ENCODE results near the gene CACNG7.

The CACNG7 gene

GRCh38 chr19:53880711-53881481 lies 28.2 kb upstream of the CACNG7 start:
- peak overlapping the region; percentile 48 for H3K27ac ChIP-seq
- TF ChIP-seq ZFX (IDR thresholded peaks at IDR 0.05; ENCODE audit: borderline replicate concordance), result no peak
- TF ChIP-seq CTCF (IDR thresholded peaks at IDR 0.05), result no peak

DNA sequence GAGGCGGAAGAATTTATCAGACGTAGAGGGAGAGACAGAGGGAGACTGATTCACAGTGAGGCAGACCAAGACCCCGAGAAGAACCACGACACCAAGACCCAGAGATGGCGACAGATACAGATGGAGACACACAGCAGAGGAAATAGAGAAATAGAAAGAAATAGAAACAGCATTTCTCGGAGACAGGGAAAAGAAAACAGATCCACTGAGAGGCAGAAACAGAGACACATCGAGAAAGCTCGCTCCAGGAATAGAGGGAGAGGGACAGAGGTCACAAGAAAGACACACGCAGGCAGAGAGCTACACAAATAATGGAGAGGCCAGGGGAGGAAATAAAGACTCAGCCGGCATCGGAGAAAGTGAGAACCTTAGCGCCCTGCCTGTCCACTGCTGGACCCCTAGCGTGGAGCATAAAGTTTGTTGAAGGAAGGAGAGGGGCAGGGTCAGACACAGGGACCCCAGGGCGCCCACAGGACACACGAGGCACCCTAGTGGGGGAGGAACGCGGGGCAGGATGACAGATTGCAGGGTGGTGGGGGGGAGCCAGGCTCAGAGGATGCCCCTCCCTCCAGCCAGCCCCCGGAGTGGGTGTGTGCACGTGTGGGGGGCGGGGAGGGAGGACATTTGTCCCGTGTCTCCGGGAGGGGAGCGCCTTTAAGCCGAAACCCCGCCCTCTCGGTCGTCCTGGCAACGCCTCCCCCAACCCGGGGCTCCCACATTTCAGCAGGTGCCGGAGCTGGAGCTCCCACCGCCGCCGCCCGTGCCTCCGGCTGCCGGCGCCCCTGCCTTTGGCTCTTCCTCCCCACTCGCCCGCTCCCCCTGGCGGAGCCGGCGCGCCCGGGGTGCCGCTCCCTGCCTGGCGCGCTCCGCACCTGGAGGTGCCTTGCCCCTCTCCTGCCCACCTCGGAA lies 27.3 kb upstream of the CACNG7 start, which contains the start of gene PRKCG:
PRKCG (plus strand) TSS at position 716 of the 909 bp plus-strand sequence. CDS start 298 bp downstream, outside the sequence.
- TF ChIP-seq CTCF (IDR thresholded peaks at IDR 0.05) (peak; percentile 42; the same call in 1 of the 2 replicates), ZFX (IDR thresholded peaks at IDR 0.05; ENCODE audit: borderline replicate concordance) (no peak)
- peak within 1 kb of the TSS; percentile 48 for H3K27ac ChIP-seq

DNA sequence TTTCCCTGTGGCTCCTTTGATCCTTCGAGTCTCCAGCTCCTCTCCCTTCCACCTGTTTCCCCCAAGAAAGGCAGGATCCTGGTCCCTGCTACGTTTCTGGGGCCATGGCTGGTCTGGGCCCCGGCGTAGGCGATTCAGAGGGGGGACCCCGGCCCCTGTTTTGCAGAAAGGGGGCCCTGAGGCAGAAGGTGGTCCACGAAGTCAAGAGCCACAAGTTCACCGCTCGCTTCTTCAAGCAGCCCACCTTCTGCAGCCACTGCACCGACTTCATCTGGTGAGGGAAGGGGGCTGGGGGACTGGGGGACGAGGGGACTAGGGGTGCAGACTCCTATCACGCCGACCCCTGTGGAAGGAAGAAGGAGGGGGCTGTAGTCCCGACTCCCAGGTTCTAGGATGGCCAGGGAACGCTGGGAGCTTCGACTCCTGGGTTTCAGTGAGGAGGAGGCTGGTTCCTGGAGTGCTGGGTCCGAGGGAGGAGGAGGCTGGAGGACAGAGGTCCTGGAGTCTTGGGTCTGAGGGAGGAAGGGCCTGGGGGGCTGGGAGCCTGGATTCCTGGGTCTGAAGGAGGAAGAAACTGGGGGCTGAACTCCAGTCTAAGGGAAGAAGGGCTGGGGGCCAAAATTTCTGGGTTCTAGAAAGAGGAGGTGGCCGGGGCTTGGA lies 26.6 kb upstream of the CACNG7 start:
- TF ChIP-seq ZFX (IDR thresholded peaks at IDR 0.05; ENCODE audit: borderline replicate concordance) (no peak), CTCF (IDR thresholded peaks at IDR 0.05) (no peak; the same call in 1 of the 2 replicates)
- H3K27ac ChIP-seq, result no peak overlapping the region

DNA sequence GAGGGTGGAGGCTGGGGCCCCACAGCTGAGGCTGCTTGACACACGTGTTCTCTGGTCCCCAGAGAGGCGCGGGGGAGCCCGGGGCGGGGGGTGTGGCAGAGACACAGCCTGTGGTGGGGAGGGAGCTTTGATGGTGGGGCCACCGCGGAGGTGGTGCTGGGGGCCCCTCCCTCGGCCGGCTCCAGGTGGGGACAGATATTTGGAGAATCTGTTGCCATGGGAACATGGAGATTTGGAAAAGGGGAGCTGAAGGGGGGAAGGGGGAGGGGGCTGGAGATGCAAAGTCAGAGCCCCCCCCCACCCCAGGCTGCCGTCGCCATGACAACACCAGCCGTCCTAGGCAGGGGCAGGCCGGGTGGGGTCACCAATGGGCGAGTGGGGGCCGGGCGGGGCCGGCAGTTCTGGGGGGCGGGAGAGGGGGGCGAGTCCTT lies 25.8 kb upstream of the CACNG7 start:
- H3K27ac ChIP-seq, result no peak overlapping the region
- TF ChIP-seq CTCF (IDR thresholded peaks at IDR 0.05) (no peak), ZFX (IDR thresholded peaks at IDR 0.05; ENCODE audit: borderline replicate concordance) (no peak)

DNA sequence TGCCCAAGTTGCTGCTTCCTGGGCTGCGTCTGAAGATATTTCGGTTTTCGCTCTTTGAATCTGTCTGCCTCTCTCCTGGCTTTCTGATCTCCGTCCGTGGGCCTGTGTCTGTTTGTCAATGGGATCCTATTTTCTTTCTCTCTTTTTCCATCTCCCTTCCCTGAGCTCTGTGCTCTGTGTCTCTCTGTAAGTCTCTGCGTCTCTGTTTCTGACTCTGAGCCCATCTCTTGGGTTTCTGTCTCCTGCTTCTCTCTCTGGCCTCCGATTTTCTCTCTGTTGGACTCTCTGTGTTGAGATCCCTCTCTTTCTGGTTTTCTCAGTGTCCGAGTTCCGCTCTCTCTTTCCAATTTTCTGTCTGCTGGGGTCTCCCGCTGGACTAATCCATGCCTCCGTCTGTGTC lies 25.3 kb upstream of the CACNG7 start:
- no peak overlapping the region for H3K27ac ChIP-seq
- TF ChIP-seq ZFX (IDR thresholded peaks at IDR 0.05; ENCODE audit: borderline replicate concordance) (no peak), CTCF (IDR thresholded peaks at IDR 0.05) (no peak)

DNA sequence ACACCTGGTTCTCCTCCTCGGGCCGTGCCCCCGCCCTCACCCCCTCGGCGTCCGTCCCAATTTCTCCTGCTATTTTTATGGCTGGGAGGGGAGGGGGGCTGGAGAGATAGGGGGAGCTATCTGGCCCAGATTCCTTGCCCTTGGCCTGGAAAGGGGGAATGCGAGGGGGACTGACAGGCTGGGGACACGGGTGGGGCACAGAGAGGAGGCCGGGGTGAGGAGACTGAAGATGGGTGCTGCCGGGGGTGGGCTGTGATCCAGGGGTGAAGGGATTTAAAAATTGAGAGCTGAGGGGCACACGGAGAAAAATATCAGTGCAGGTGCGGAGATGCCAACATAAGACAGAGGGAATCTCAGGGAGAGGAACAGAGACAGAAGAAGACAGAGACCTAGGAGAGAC lies 24.8 kb upstream of the CACNG7 start:
- H3K27ac ChIP-seq, result no peak overlapping the region
- TF ChIP-seq ZFX (IDR thresholded peaks at IDR 0.05; ENCODE audit: borderline replicate concordance) (no peak), CTCF (IDR thresholded peaks at IDR 0.05) (no peak)

Data from 22Rv1 (cell line).